NCI-H1694 treated with DMSO at 0.1 percent for 48 hours (cell line): ENCODE measurements around the gene ADGRE3.
"Not testable (repeated sequence)": the region's sequence is repeated elsewhere in the genome, so short reads cannot be mapped to it uniquely, and the experiment has no call there.

Experiments
- DNase-seq: peaks from one replicate; lab custom pipeline; 2025; lab: John Stamatoyannopoulos, UW

ADGRE3 gene

DNA sequence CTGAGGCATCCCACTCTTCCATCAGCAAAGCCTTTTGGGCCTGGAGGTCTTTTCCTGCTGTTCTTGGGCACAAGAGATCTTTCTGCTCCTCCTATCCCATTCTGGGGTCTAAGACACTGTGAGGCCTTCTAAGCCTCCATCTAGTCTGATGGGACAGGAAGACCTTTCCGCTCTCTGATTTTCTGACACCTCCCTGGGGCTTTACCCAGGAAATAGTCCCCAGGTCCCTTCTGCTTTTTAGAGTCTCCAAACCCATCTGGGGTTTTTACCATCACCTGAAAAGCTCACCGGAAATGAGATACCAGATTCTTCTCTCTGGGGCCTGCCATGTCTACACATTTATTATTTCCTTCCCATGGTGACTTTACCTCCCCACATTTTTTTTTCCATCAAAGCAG is 70.7 kb downstream of the ADGRE3 start:
- DNase-seq: no peak

DNA sequence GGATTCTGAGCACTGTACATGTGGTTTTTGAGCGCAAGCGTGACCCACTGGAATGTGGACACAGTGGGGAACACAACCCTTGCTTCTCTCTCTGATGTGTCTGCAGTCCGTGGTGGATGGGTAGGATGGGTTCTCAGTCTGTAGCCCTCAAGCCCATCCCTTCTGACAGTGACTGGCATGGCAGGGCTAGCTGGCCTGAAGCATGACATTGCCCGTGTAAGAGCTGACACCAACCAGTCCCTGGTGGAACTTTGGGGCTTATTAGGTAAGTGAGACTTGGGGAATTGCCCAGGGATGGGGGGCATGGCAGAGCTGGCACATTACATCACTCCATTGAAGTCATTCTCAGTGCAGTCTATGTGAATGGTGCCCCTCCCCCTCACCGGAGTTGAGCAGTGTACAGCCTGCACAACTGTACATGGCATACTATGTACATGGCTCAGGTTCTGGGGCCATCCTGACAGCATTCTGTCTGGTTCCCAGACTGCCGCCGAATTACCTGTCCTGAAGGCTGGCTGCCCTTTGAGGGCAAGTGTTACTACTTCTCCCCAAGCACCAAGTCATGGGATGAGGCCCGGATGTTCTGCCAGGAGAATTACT is 75.0 kb downstream of the ADGRE3 start:
- DNase-seq: no peak

DNA sequence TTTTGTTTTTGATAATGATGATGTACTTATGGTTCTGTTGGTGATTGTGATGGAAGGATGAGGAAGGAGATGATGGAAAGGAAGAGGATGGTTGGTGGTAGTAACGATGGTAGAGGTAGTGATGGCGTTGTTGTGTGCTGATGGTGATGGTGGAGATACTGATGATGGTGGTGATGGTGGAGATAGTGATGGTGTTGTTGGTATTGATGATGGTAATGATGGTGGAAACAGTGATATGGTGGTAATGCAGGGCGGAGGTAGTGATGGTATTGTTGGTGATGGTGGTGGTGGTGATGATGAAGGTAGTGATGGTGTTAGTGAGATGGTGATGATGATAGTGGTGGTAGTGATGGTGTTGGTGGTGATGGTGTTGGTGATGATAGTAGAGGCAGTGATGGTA is 79.1 kb downstream of the ADGRE3 start:
- DNase-seq: no peak

DNA sequence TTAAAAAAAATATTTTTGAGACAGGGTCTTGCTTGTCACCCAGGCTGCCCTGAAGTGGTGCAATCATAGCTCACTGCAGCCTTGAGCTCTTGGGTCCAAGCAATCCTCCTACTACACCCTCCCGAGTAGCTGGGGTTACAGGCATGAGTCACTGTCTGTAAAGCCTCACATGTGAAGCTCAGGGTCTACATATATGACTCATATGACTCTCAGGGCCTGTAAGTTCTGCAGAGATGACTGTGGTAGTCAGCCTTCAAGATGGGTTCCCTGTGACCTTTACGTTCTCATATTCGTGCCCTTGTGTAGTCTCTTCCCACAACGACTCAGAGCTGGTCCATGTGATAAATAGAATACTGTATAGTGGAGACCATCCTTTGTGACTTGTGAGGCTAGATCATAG is 85.2 kb downstream of the ADGRE3 start:
- DNase-seq: not testable (repeated sequence)

DNA sequence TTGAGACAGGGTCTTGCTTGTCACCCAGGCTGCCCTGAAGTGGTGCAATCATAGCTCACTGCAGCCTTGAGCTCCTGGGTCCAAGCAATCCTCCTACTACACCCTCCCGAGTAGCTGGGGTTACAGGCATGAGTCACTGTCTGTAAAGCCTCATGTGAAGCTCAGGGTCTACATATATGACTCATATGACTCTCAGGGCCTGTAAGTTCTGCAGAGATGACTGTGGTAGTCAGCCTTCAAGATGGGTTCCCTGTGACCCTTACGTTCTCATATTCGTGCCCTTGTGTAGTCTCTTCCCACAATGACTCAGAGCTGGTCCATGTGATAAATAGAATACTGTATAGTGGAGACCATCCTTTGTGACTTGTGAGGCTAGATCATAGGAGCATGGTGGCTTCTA is 89.5 kb downstream of the ADGRE3 start:
- DNase-seq: not testable (repeated sequence)

DNA sequence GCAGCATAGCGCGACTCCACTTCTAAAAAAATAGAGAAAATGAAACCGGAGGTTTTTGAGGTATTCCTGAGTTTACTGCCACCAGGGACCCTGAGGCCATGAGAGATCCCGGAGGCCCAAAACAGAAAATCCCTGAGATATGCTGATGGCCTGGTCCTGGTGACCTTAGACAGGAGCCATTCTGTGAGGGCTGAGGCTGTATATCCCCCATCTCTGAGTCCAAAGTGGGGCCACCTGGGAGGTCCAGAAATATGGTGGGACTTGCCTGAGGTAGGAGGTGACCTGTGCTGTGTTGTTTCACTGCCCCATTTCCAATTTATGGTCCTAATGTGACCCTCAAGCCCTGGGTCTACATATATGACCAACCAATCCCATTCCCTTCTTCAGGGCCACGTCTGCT is 90.3 kb downstream of the ADGRE3 start:
- not testable (repeated sequence) for DNase-seq

DNA sequence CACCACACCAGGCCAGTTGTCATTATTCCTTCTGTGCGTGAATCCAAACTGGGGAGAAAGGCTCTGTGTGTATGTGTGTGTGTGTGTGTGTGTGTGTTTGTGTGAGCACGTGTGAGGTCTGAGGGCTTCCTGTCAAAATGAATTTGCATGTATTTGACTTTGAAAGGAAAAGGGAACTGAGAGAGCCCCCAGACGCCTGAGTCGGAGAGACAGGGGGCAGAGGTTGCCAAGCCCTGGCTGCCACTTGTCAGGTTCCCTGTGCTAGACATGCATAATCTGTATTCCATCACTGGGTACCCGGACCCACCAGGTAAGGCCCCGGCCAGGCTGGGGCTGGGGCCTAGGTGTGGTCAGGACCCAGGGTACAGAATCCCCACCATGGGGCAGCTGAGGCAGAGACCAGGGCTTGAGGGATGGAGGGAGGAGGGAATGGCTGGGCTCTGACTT is 91.7 kb downstream of the ADGRE3 start, which contains the start of gene CLEC17A:
Gene CLEC17A, plus strand, starts transcription at position 191 of the 447 bp plus-strand sequence. Its CDS starts 77 bp downstream, at position 268.
- DNase-seq: no peak

DNA sequence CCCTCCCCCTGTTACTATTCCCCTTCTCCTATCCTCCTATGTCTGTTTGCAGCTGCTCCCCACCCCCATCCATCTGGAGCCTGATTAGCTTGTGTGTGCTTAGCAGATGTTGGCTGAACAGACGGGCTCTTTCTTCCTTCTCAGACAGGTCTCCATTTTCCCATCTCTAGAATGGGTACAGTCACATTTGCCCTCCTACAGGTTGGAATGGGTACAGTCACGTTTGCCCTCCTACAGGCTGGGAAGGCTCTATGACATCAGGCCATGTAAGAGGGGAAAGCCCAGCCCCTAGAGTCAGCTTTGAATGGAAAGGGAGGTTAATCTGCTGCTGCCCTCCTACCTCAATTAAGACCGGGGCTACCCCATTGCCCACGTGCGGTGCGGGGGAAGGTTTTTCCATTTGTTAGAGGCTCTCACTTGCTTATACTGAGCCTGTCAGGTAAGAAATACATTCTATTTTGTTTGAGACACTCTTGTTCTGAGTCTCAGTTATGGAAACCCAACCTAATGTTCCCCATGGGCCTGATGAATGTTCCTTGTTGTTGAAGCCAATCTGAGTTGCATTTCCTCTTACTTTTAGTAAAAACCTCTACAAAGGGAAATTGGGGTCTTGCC is 93.9 kb downstream of the ADGRE3 start:
- no peak for DNase-seq

DNA sequence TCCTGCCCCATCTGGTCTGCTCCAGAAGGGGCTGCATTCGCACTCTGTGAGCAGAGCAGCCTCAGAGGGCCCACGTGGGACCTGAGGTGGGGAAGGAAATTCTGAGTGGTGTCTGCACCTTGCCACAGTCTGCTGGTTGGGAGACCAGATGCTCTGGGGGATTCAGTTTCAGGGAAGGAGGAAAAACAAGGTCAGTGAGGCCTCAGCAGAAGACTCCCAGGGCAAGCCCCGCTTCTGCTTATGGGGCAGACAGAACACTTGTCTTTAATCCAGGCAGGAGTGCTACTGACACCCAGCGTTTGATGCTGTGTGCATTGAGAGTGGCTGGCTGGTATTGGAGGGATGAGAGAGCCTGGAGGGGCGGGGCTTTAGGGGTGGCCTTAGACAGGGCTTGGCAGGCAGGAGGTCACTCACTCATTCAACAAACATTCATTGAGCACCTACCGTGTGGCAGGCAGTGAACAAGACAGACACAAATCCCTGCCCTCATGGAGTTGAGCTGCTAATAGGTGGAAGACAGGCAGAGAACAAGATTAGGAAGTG is 96.7 kb downstream of the ADGRE3 start:
- no peak for DNase-seq

DNA sequence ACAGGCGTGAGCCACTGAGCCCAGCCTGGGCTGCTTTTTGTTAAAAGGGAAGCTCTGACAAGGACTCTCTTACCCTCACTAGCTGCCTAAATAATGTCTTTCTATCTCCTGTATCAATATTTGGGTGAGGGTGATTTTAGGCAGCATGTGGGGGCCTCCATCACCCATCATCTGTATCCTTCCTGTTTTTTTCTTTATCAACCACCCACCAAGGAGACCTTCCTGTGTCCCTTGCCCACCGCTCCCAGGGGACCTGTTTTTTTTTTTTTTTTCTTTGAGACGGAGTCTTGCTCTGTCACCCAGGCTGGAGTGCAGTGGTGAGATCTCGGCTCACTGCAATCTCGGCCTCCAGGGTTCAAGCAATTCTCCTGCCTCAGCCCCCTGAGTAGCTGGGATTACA is 97.4 kb downstream of the ADGRE3 start:
- DNase-seq: no peak

DNA sequence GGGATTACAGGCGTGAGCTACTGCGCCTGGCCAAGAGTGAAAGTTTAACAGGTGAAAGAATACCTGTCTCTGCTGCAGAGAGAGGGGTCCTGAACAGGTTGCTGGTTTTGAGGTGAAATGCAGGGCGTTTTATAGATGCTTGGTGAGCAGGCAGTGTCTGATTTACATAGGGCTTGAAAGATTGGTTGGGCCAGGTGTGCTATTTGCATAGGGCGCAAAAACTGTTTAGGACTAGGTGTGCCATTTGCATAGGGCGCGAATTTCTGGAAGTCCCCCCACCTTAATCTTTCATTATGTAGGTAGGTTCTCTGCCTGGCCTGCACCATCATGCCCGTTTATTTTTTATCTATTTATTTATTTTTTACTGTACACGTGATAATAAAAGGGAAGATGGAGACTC is 98.3 kb downstream of the ADGRE3 start:
- DNase-seq: no peak

DNA sequence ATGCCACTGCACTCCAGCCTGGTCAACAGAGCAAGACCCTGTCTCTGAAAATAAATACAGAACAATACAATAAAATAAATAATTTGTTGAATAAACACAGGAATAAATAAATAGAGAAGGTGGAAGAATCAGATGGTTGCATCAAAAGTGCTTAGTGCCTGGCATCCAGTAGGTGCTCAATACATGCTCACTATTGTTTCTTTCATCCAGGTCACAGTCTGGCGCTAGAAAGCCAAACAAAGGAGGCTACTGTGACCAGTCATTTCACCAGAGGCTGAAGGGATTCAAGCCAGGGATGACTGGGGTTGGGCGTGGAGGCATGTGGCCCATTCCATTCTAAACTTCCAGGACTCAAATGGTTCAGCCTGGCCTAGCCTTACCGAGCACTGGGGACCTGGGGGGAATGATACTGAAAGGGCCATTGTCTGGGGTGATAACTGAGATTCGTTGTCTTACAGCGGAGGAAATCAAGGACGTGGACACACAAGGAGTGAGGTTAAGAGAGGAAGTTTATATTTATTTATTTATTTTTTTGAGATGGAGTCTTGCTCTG is 99.1 kb downstream of the ADGRE3 start:
- no peak for DNase-seq

DNA sequence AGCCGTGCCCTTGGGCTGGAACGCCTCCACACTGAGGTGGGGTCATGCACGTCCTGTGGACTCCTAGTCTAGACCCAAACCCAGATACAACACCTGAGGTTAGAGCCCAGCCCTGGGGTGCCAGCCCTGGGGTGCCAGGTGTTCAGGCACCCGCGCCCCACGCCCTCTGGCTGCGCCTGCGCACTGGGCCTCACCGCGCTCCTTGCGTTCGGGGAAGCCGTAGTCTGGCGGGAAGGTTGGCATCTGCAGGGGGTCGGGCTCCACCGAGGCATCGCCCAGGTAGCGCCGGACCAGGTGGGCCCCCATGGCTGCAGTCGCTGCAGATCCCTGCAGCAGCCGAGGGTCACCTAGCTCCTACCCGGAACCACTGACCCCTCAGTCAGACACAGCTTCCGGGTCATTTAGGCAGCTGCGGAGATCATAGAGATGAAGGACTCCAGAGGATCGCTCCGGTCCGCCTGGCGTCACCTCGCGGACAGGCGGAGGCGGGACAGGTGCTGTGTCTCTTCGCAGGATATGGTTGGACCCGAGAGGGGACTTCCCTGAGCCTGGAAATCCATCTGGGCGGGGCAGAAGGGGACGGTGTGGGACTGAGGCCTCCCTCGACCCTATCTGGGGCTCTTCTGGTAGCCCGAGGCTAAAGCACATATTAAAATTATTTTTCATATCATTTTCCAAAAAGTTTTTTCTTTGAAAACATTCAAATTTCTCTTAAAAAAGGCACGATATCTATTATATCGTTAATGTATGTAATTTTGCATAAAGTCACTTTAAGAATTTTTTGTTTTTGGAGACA is 102.8 kb downstream of the ADGRE3 start, which contains the start of gene NDUFB7:
Gene NDUFB7, minus strand, starts transcription at position 372 of the 796 bp plus-strand sequence. Its CDS starts 66 bp downstream, at position 306.
- DNase-seq: peak; percentile 92

DNA sequence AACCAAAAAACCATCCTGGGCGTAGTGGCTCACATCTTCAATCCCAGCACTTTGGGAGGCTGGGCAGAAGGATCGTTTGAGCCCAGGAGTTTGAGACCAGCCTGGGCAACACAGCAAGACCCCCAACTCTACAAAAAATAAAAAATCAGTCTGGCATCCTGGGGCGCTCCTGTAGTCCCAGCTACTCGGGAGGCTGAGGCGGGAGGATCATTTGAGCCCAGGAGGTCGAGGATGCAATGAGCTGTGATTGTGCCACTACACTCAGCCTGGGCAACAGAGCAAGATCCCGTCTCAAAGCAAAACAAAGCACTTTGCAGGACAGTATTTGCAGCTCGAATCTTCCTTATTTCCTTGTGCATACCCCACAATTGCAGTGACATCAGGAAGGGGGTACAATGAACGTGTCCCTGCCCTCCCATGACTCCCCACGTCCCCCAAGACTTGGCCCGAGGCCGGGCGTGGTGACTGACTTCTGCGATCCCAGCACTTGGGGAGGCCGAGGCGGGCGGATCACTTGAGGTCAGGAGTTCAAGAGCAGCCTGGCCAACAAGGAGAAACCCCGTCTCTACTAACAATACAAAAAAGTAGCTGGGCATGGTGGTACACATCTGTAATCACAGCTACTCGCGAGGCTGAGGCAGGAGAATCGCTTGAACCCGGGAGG is 103.6 kb downstream of the ADGRE3 start:
- no peak for DNase-seq
